Esophagus squamous epithelium (tissue), 4 donors: ENCODE data around the gene IFNAR2.

Experiments used
- CTCF ChIP-seq, 6 experiments: fragments of 450-650 bp in 4 of 6; fragments of 200-600 bp in 2 of 6; sonication (generic) in 2 of 6; IDR thresholded peaks; one replicate each; pipeline ENCODE4 v1.5.1; 2016 to 2019; ENCODE audit warnings: antibody characterized with exemption in 6 of 6, mild to moderate bottlenecking in 4 of 6, moderate library complexity in 4 of 6
- POLR2A ChIP-seq, 4 donors: fragments of 450-650 bp; IDR thresholded peaks; one replicate each; pipeline ENCODE4 v1.6.1; 2017; ENCODE audit warnings: antibody characterized with exemption in 4 of 4, mild to moderate bottlenecking in 4 of 4, moderate library complexity in 3 of 4

- peak; percentile 73 to 89 (median 82) for TF ChIP-seq CTCF (IDR thresholded peaks at IDR 0.05)
- TF ChIP-seq POLR2A (IDR thresholded peaks at IDR 0.05): no peak
Measured at GRCh38 chr21:33199516-33200217, 30.1 kb upstream of the IFNAR2 start.
